ENCODE data around the gene COL26A1. TPM values are rescaled to one million over a fixed set of nuclear protein-coding genes. Genes with fewer than 3 reads are reported as not detected.

Gene COL26A1
- total and polyA plus RNA-seq, 2 of the 4 experiments (the other 2 are of a cell fraction) = not detected

DNA sequence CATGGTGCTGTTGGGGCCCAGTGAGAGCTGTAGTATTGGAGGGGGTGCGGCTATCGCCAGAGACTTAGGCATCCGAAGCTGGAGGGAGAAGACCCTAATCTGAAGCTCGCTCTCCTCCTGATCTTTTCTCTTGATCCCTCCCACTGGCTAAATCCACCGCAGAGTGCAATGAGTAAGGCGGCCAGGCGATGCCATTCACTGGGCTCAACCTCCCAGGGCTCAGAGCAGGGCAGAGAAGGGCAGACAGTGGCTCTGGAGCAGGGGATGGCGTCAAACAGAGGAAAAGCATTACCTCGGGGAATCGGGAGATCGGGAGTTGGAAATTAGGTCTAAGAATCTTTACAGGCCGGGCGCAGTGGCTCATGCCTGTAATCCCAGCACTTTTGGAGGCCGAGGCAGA, 22.3 kb upstream of the COL26A1 start:
- Histone ChIP-seq H3K18ac (ENCODE audit: low read depth, low read length) (no peak overlapping the region), H2BK20ac (ENCODE audit: low read depth, low read length) (no peak overlapping the region), H3K4me3 (ENCODE audit: insufficient read depth, low read depth, low read length) (no peak overlapping the region), H4K8ac (ENCODE audit: low read depth in 2 of 2, low read length in 2 of 2) (no peak overlapping the region), H3K79me1 (ENCODE audit: low read depth in 1 of 2, low read length in 2 of 2) (no peaks in the 10 kb centered on the region), H3K4ac (ENCODE audit: low read depth, low read length) (no peak overlapping the region), H3K27me3 (ENCODE audit: control insufficient read depth, insufficient read depth, low read length) (peaks cover 6% of the 10 kb centered on the region), H3K56ac (ENCODE audit: extremely low read depth, insufficient read depth, low read length) (no peak overlapping the region), H2BK15ac (ENCODE audit: low read depth, low read length) (no peak overlapping the region), H3K27ac (ENCODE audit: insufficient read depth, low read length) (no peak overlapping the region), H2BK120ac (ENCODE audit: low read depth, low read length) (no peak overlapping the region), H3K9me3 (ENCODE audit: control insufficient read depth, insufficient read depth, low read length) (no peaks in the 10 kb centered on the region), H4K20me1 (ENCODE audit: insufficient read depth, low read length) (no peaks in the 10 kb centered on the region), H3K9me1 (ENCODE audit: insufficient read depth, low read length) (no peaks in the 10 kb centered on the region), H3K9ac (ENCODE audit: low read depth, low read length) (no peak overlapping the region), H4K91ac (ENCODE audit: insufficient read depth, low read depth, low read length) (no peak overlapping the region), H3K14ac (replicated peaks; ENCODE audit: low read depth, low read length) (no peak overlapping the region), H2AK5ac (ENCODE audit: low read depth, low read length) (no peak overlapping the region), H2BK5ac (ENCODE audit: low read depth, low read length, poor library complexity, severe bottlenecking) (no peak overlapping the region), H3K4me2 (ENCODE audit: low read depth, low read length) (no peak overlapping the region), H2AFZ (replicated peaks; ENCODE audit: low read length, poor library complexity) (no peak overlapping the region), H3K4me1 (ENCODE audit: control insufficient read depth, insufficient read depth, low read length) (no peaks in the 10 kb centered on the region), H3K36me3 (ENCODE audit: control insufficient read depth, insufficient read depth, low read length) (no peaks in the 10 kb centered on the region), H4K5ac (ENCODE audit: low read depth, low read length) (no peak overlapping the region), H3K23ac (ENCODE audit: low read depth, low read length) (no peak overlapping the region), H2AK9ac (replicated peaks; ENCODE audit: low read depth, low read length, poor library complexity) (no peak overlapping the region)
- in situ Hi-C loops (cut with MboI; ENCODE audit: low sequenced_read_pairs) (no loop called here), intact Hi-C loops (cut with micrococcal nuclease) (no loop called here), dilution Hi-C loops (cut with HindIII; ENCODE audit: low sequenced_read_pairs, unreplicated experiment) (no loop called here)
- DNase-seq = no peak
- 69% methylated on average over 5 of the region's 14 CpGs; no CpG with 5 or more reads in 1 of the 2 experiments for WGBS, 2 experiments (ENCODE audit: extremely low coverage in 2 of 2, insufficient read length in 1 of 2)
- no TSS peak for BruUV-seq (replicated peaks)
- POLR2A ChIA-PET (ENCODE audit: unreplicated experiment) = no interaction called here
- TF ChIP-seq MAZ (IDR thresholded peaks at IDR 0.05; ENCODE audit: borderline replicate concordance, low read depth, low read length) = no peak
- CTCF ChIA-PET = no interaction called here
- no peak for ATAC-seq (ENCODE audit: low read depth)
